Spleen (tissue), 11 donors: ENCODE data around the gene SMCR8. TPM values are rescaled to one million over a fixed set of nuclear protein-coding genes. Genes with fewer than 3 reads are reported as not detected.

Experiments
- DNase-seq: peaks from one replicate; pipeline ENCODE4 v3.0.0-alpha.2; 2020
- H3K27ac ChIP-seq, 8 donors: fragments of 200-600 bp; sonication (generic) in 7 of 8; 1 replicate in 4 of 8; 2 replicates in 4 of 8; pipeline versions ENCODE4 v1.5.0 to v1.8.0; 2016 to 2021; ENCODE audit warnings: inconsistent platforms in 4 of 8, mild to moderate bottlenecking in 4 of 8, moderate library complexity in 1 of 8
- H3K27me3 ChIP-seq, 7 donors: fragments of 200-600 bp; sonication (generic) in 6 of 7; replicated peaks in 1 of 7; 1 replicate in 4 of 7; 2 replicates in 3 of 7; pipeline versions ENCODE4 v1.5.0 to v1.8.0; 2016 to 2021; ENCODE audit warnings: inconsistent platforms in 3 of 7, mild to moderate bottlenecking in 1 of 7
- H3K36me3 ChIP-seq, 6 donors: fragments of 200-600 bp; sonication (generic) in 5 of 6; 1 replicate in 4 of 6; 2 replicates in 2 of 6; pipeline versions ENCODE4 v1.5.0 to v1.8.0; 2016 to 2021; ENCODE audit warnings: inconsistent platforms in 2 of 6
- H3K4me1 ChIP-seq, 6 donors: fragments of 200-600 bp; sonication (generic) in 5 of 6; 1 replicate in 3 of 6; 2 replicates in 3 of 6; pipeline versions ENCODE4 v1.5.0 to v1.8.0; 2016 to 2021; ENCODE audit warnings: inconsistent platforms in 3 of 6
- H3K4me3 ChIP-seq, 8 donors: fragments of 200-600 bp; sonication (generic) in 7 of 8; 1 replicate in 4 of 8; 2 replicates in 4 of 8; pipeline versions ENCODE4 v1.5.0 to v1.8.0; 2016 to 2021; ENCODE audit warnings: inconsistent platforms in 4 of 8, mild to moderate bottlenecking in 4 of 8, moderate library complexity in 2 of 8
- H3K9me3 ChIP-seq, 8 donors: fragments of 200-600 bp; sonication (generic) in 7 of 8; 1 replicate in 4 of 8; 2 replicates in 4 of 8; pipeline versions ENCODE4 v1.5.0 to v1.8.0; 2016 to 2021; ENCODE audit warnings: inconsistent platforms in 4 of 8
- CTCF ChIP-seq, 11 experiments: fragments of 200-600 bp in 7 of 11; fragments of 450-650 bp in 4 of 11; sonication (generic) in 4 of 11; IDR thresholded peaks in 8 of 11; conservative IDR thresholded peaks in 3 of 11; 1 replicate in 7 of 11; 2 replicates in 4 of 11; pipeline versions ENCODE4 v1.4.0 to v1.8.0; 2016 to 2021; ENCODE audit warnings: antibody characterized with exemption in 11 of 11, inconsistent platforms in 4 of 11, mild to moderate bottlenecking in 1 of 11
- POLR2A ChIP-seq, 3 donors: fragments of 450-650 bp; IDR thresholded peaks; one replicate each; pipeline ENCODE4 v1.5.1; 2017; ENCODE audit warnings: antibody characterized with exemption in 3 of 3, mild to moderate bottlenecking in 1 of 3
- POLR2AphosphoS5 ChIP-seq, 3 donors: sonication (generic); formaldehyde crosslinking; IDR thresholded peaks; one replicate each; pipeline ENCODE4 v1.5.1; 2017; ENCODE audit warnings: antibody characterized with exemption in 3 of 3
- WGBS, 5 donors: extraction: QIAGEN DNeasy Blood & Tissue Kit in 3 of 5; methylation state at CpG; one replicate each; pipeline versions ENCODE4 v1.1.5 to v1.1.7; 2013 to 2018; 5-methylcytosine and 5-hydroxymethylcytosine counted together
- intact Hi-C: fragments of 100-400 bp; cut with DNase I; formaldehyde crosslinking; loops from one replicate; pipeline ENCODE4 v1.15.0; 2023; ENCODE audit warnings: low total_unique reads
- polyA plus RNA-seq, 3 donors: library from polyadenylated mRNA; stranded (reverse); fragments of 200-250 nt; gene quantifications; one replicate each; pipeline ENCODE4 v1.2.1, GENCODE V29; 2013
- total RNA-seq, 7 donors: library from RNA; depleted of rRNA in 3 of 7; stranded (reverse); fragments of >200 nt in 3 of 7; fragmentation: NEBNext Ultra II Directional in 4 of 7; extraction: Animal tissue kit (Norgen Biotek cat#: 25700) in 4 of 7; gene quantifications; one replicate each; pipeline versions ENCODE4 v1.1.0 to v1.2.1, GENCODE V29; 2016 to 2021
- donor health status: healthy with polysubstance abuse.
- donor health status: DM: no; HTN: no; CAD: no; lungs with moderate emphysema.
- donor health status: DM: no; HTN: no; CAD: no.
- donor health status: Bipolar disorder and iron deficiency.
- donor health status: healthy.
- donor health status: DM: no; HTN: no; CAD: no.
- donor health status: DM: yes; HTN: yes; CAD: no.

Gene SMCR8
- total and polyA plus RNA-seq, 10 donors, result 3.9 to 38.0 (median 28.4) TPM

- no peak for TF ChIP-seq POLR2A (IDR thresholded peaks at IDR 0.05)
- Histone ChIP-seq H3K36me3 (peaks cover 0 to 70% (median 21%) of the 10 kb centered on the region in 6 donors), H3K27me3 (no peaks in the 10 kb centered on the region), H3K9me3 (no peaks in the 10 kb centered on the region), H3K27ac (peak overlapping the region; percentile 79 to 97 (median 94)), H3K4me1 (peaks cover 67 to 93% (median 85%) of the 10 kb centered on the region in 6 donors), H3K4me3 (peak overlapping the region; percentile 61 to 97 (median 90))
- 70 to 72% (median 71%) methylated on average over 11 of the region's 11 CpGs for WGBS, 5 donors
- DNase-seq, result no peak
- intact Hi-C loops, result no loop called here
These were observed 868 bp downstream of the SMCR8 start for GRCh38 chr17:18315961-18316360.

GRCh38 chr17:18318117-18318516 lies 3.0 kb downstream of the SMCR8 start:
- 80 to 88% (median 86%) methylated on average over 7 of the region's 7 CpGs for WGBS, 5 donors
- Histone ChIP-seq H3K36me3 (peaks cover 6 to 70% (median 33%) of the 10 kb centered on the region in 6 donors), H3K27me3 (no peaks in the 10 kb centered on the region), H3K9me3 (no peaks in the 10 kb centered on the region), H3K4me3 (peak overlapping the region in 3 of 8 donors; percentile 6 to 97 (median 10)), H3K4me1 (peaks cover 62 to 93% (median 79%) of the 10 kb centered on the region in 6 donors), H3K27ac (peak overlapping the region in 4 of 8 donors; percentile 19 to 56 (median 46))
- DNase-seq, result peak; percentile 17
- no peak for TF ChIP-seq POLR2A (IDR thresholded peaks at IDR 0.05)
- intact Hi-C loops, result no loop called here

- intact Hi-C loops, result no loop called here
- H3K9me3 ChIP-seq, result no peaks in the 10 kb centered on the region
- H3K36me3 ChIP-seq, result peaks cover 8 to 78% (median 41%) of the 10 kb centered on the region in 6 donors
- H3K4me3 ChIP-seq, result peak overlapping the region in 3 of 8 donors; percentile 10 to 97 (median 10)
- no peaks in the 10 kb centered on the region for H3K27me3 ChIP-seq
- DNase-seq, result peak; percentile 63
- peak overlapping the region in 4 of 8 donors; percentile 19 to 56 (median 36) for H3K27ac ChIP-seq
- peaks cover 54 to 93% (median 77%) of the 10 kb centered on the region in 6 donors for H3K4me1 ChIP-seq
- WGBS, 5 donors, result 81 to 93% (median 90%) methylated on average over 12 to 18 of the region's 18 CpGs
- no peak for TF ChIP-seq CTCF (IDR thresholded peaks at IDR 0.05 in 8 of 11, conservative IDR thresholded peaks at IDR 0.05 in 3 of 11)
- no peak for TF ChIP-seq POLR2AphosphoS5 (IDR thresholded peaks at IDR 0.05)
- TF ChIP-seq POLR2A (IDR thresholded peaks at IDR 0.05), result no peak
These were observed 3.8 kb downstream of the SMCR8 start for GRCh38 chr17:18318771-18319450.

GRCh38 chr17:18319604-18320256 lies 4.6 kb downstream of the SMCR8 start:
- peak in 5 of 11 experiments; percentile 9 to 37 (median 21) for TF ChIP-seq CTCF (IDR thresholded peaks at IDR 0.05 in 8 of 11, conservative IDR thresholded peaks at IDR 0.05 in 3 of 11)
- TF ChIP-seq POLR2A (IDR thresholded peaks at IDR 0.05), result no peak
- TF ChIP-seq POLR2AphosphoS5 (IDR thresholded peaks at IDR 0.05), result no peak
- intact Hi-C loops, result no loop called here
- Histone ChIP-seq H3K36me3 (peaks cover 8 to 86% (median 49%) of the 10 kb centered on the region in 6 donors), H3K27ac (peak overlapping the region in 1 of 8 donors; percentile 34), H3K4me1 (peaks cover 49 to 94% (median 81%) of the 10 kb centered on the region in 6 donors), H3K4me3 (peak overlapping the region in 1 of 8 donors; percentile 97), H3K27me3 (no peaks in the 10 kb centered on the region), H3K9me3 (no peaks in the 10 kb centered on the region)
- peak; percentile 73 for DNase-seq
- WGBS, 5 donors, result 63 to 88% (median 79%) methylated on average over 6 to 13 of the region's 13 CpGs

GRCh38 chr17:18320301-18320700 lies 5.2 kb downstream of the SMCR8 start:
- 84 to 95% (median 88%) methylated on average over 7 of the region's 7 CpGs for WGBS, 5 donors
- peak; percentile 58 for DNase-seq
- TF ChIP-seq POLR2AphosphoS5 (IDR thresholded peaks at IDR 0.05) (peak in 1 of 3 donors; percentile 51), POLR2A (IDR thresholded peaks at IDR 0.05) (no peak)
- Histone ChIP-seq H3K9me3 (no peaks in the 10 kb centered on the region), H3K36me3 (peaks cover 8 to 92% (median 54%) of the 10 kb centered on the region in 6 donors), H3K27ac (no peak overlapping the region), H3K4me1 (peaks cover 52 to 100% (median 87%) of the 10 kb centered on the region in 6 donors), H3K27me3 (no peaks in the 10 kb centered on the region), H3K4me3 (peak overlapping the region in 1 of 8 donors; percentile 97)
- intact Hi-C loops, result no loop called here
